ENCODE measurements around the gene GATAD2A. TPM values are rescaled to one million over a fixed set of nuclear protein-coding genes. Genes with fewer than 3 reads are reported as not detected.

The GATAD2A gene
- total RNA-seq, 1 donor from 2014 or later, result 75.6 TPM

DNA sequence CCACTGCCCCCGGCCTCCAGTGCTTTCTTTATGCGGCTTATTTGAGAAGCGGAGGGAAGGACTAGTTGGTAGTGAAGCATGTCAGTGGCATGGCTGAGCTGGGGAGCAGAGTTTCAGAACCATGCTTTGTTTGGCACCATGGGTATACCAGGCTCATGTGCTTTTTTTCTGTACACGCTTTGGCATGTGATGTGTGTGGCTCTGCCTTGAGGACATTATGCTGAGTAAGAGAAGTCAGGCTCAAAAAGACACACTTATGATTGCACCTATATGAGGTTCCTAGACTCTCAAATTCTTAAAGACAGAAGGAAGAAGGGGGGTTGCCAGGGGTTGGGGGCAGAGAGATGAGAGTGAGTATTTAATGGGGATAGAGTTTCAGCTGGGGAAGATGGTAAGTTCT, 21.3 kb downstream of the GATAD2A start:
- no peaks in the 10 kb centered on the region for H3K27me3 Mint-ChIP-seq (ENCODE audit: unreplicated experiment)
- no peak overlapping the region for H3K27ac Mint-ChIP-seq (ENCODE audit: unreplicated experiment)
- TF ChIP-seq, protein P1, sequence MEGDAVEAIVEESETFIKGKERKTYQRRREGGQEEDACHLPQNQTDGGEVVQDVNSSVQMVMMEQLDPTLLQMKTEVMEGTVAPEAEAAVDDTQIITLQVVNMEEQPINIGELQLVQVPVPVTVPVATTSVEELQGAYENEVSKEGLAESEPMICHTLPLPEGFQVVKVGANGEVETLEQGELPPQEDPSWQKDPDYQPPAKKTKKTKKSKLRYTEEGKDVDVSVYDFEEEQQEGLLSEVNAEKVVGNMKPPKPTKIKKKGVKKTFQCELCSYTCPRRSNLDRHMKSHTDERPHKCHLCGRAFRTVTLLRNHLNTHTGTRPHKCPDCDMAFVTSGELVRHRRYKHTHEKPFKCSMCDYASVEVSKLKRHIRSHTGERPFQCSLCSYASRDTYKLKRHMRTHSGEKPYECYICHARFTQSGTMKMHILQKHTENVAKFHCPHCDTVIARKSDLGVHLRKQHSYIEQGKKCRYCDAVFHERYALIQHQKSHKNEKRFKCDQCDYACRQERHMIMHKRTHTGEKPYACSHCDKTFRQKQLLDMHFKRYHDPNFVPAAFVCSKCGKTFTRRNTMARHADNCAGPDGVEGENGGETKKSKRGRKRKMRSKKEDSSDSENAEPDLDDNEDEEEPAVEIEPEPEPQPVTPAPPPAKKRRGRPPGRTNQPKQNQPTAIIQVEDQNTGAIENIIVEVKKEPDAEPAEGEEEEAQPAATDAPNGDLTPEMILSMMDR (IDR thresholded peaks at IDR 0.05), result no peak
- H3K4me1 Mint-ChIP-seq (ENCODE audit: unreplicated experiment), result peaks cover 12% of the 10 kb centered on the region
- H3K4me3 Mint-ChIP-seq (ENCODE audit: unreplicated experiment), result no peak overlapping the region
- no peak for DNase-seq (ENCODE audit: extremely low spot score, unreplicated experiment)
- H3K36me3 Mint-ChIP-seq (ENCODE audit: unreplicated experiment), result no peaks in the 10 kb centered on the region
- no peaks in the 10 kb centered on the region for H3K9me3 Mint-ChIP-seq (ENCODE audit: unreplicated experiment)

DNA sequence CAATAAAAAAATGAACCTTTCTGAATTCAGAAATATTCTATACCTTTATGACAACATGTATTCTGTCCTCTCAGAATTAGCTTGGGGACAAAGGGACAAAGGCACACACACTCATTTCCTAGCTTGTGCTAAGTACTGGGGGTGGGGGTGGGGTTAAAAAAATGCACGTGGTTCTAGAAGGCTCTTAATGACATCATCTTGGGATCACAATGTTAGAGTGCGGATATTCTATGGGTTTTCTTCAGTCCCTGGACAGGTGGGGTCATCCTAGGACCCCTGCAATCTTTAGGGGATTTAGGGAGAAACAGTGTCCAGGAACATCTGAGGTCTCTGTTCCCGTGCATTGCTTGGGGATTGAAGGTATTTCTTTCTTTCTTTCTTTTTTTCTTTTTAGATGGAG, 21.8 kb downstream of the GATAD2A start:
- H3K27ac Mint-ChIP-seq (ENCODE audit: unreplicated experiment), result no peak overlapping the region
- H3K4me3 Mint-ChIP-seq (ENCODE audit: unreplicated experiment), result no peak overlapping the region
- H3K27me3 Mint-ChIP-seq (ENCODE audit: unreplicated experiment), result no peaks in the 10 kb centered on the region
- H3K4me1 Mint-ChIP-seq (ENCODE audit: unreplicated experiment), result peaks cover 12% of the 10 kb centered on the region
- TF ChIP-seq, protein P1 (IDR thresholded peaks at IDR 0.05), result no peak
- no peaks in the 10 kb centered on the region for H3K36me3 Mint-ChIP-seq (ENCODE audit: unreplicated experiment)
- no peak for DNase-seq (ENCODE audit: extremely low spot score, unreplicated experiment)
- H3K9me3 Mint-ChIP-seq (ENCODE audit: unreplicated experiment), result no peaks in the 10 kb centered on the region

DNA sequence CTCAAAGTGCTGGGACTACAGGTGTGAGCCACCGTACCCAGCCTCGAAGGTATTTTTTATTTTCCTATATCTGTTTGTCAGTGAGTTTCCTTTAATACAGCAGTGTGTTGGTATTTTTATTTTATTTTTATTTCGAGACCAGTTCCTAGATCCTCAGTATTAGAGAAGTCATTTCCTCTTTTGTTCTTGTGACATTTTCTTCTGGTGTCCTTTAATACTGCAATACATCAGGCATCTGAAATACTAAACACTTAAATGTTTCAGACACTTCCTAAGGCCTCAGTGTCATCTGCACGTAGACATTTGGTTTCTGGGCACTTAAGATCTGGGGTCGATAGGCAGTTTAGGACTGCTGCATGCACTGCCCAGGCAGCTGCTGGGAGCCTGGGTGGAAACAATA, 22.5 kb downstream of the GATAD2A start:
- TF ChIP-seq, protein P1 (IDR thresholded peaks at IDR 0.05), result no peak
- H3K36me3 Mint-ChIP-seq (ENCODE audit: unreplicated experiment), result no peaks in the 10 kb centered on the region
- DNase-seq (ENCODE audit: extremely low spot score, unreplicated experiment), result no peak
- no peaks in the 10 kb centered on the region for H3K9me3 Mint-ChIP-seq (ENCODE audit: unreplicated experiment)
- H3K27me3 Mint-ChIP-seq (ENCODE audit: unreplicated experiment), result no peaks in the 10 kb centered on the region
- H3K4me3 Mint-ChIP-seq (ENCODE audit: unreplicated experiment), result no peak overlapping the region
- H3K4me1 Mint-ChIP-seq (ENCODE audit: unreplicated experiment), result peaks cover 16% of the 10 kb centered on the region
- no peak overlapping the region for H3K27ac Mint-ChIP-seq (ENCODE audit: unreplicated experiment)

DNA sequence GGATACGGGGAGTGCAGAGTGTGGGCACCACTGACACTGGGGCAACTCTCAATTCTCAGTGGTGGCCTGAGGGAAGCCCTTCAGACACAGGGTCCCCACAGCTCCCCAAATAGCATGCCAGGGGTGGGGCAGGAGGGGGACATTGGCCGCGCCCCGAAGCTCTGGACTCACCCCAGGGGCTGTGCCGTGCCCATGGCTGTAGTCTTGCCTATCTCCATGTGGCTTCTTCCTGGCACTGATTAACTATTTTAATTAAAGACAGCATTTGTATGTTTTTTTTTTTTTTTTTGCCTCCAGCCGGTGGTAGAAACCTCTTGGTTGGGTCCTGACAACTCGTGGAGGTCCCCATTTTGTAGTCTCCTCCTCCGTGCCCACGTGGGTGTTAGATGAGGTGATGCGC, 23.3 kb downstream of the GATAD2A start:
- Mint-ChIP-seq H3K9me3 (ENCODE audit: unreplicated experiment) (no peaks in the 10 kb centered on the region), H3K4me3 (ENCODE audit: unreplicated experiment) (no peak overlapping the region)

DNA sequence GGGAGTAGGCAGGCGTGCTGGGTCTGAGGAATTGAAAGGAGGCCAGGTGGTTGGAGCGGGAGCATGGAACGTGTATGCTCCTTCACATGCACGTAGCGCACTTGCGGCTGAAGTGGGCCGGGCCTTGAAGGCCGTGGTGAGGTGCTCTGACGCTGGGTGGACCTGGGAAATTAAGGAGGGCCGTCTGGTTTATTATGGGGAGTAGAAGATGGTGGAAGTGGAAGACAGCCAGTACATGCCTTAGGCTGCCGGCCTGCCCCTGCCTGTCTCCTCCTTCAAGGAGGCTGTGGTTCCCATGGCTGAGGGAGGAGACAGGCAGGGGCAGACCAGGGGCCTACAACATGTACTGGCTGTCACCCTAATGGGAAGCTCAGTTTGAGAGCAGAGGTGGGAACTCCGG, 23.9 kb downstream of the GATAD2A start:
- Mint-ChIP-seq H3K9me3 (ENCODE audit: unreplicated experiment) (no peaks in the 10 kb centered on the region), H3K27ac (ENCODE audit: unreplicated experiment) (no peak overlapping the region), H3K4me1 (ENCODE audit: unreplicated experiment) (peaks cover 19% of the 10 kb centered on the region), H3K4me3 (ENCODE audit: unreplicated experiment) (no peak overlapping the region), H3K36me3 (ENCODE audit: unreplicated experiment) (no peaks in the 10 kb centered on the region), H3K27me3 (ENCODE audit: unreplicated experiment) (no peaks in the 10 kb centered on the region)
- TF ChIP-seq, protein P1 (IDR thresholded peaks at IDR 0.05), result no peak
- DNase-seq (ENCODE audit: extremely low spot score, unreplicated experiment), result no peak

More for the DNA sequence above, 23.3 kb downstream of the GATAD2A start:
- no peaks in the 10 kb centered on the region for H3K36me3 Mint-ChIP-seq (ENCODE audit: unreplicated experiment)
- H3K4me1 Mint-ChIP-seq (ENCODE audit: unreplicated experiment), result peaks cover 19% of the 10 kb centered on the region
- TF ChIP-seq, protein P1 (IDR thresholded peaks at IDR 0.05), result no peak
- no peaks in the 10 kb centered on the region for H3K27me3 Mint-ChIP-seq (ENCODE audit: unreplicated experiment)
- DNase-seq (ENCODE audit: extremely low spot score, unreplicated experiment), result no peak
- H3K27ac Mint-ChIP-seq (ENCODE audit: unreplicated experiment), result no peak overlapping the region
